ENCODE data around the gene RXRG.

GRCh38 chr1:165467706-165468105 lies 22.8 kb upstream of the RXRG start:
- TF ChIP-seq EZH2 (IDR thresholded peaks at IDR 0.05; ENCODE audit: borderline replicate concordance, low read depth, low read length, severe bottlenecking): no peak
- TF ChIP-seq CTCF (IDR thresholded peaks at IDR 0.05; ENCODE audit: borderline replicate concordance, extremely low read depth, low read length, poor library complexity, severe bottlenecking): no peak
